Memory B cell (primary cell): ENCODE results near the gene HS2ST1.
"Not testable (repeated sequence)": the region's sequence is repeated elsewhere in the genome, so short reads cannot be mapped to it uniquely, and the experiment has no call there.

Experiments used
- ATAC-seq: fragments of 150-1000 bp; cut with Tn5 transposase; 2 replicates; pipeline ENCODE4 v1.10.0; 2021; ENCODE audit warnings: low read depth, mild to moderate bottlenecking, moderate library complexity
- DNase-seq, 2 donors: peaks; one replicate each; pipeline ENCODE4 v3.0.0; 2022; ENCODE audit warnings: low spot score in 2 of 2
- H3K27ac Mint-ChIP-seq: one replicate; pipeline ENCODE4 v1.8.0; 2022; ENCODE audit warnings: mild to moderate bottlenecking, moderate library complexity, mixed read lengths
- H3K27me3 Mint-ChIP-seq: one replicate; pipeline ENCODE4 v1.8.0; 2022; ENCODE audit warnings: mixed read lengths
- H3K36me3 Mint-ChIP-seq: one replicate; pipeline ENCODE4 v1.8.0; 2022; ENCODE audit warnings: mild to moderate bottlenecking, mixed read lengths
- H3K4me1 Mint-ChIP-seq: one replicate; pipeline ENCODE4 v1.8.0; 2022; ENCODE audit warnings: mixed read lengths
- H3K4me3 Mint-ChIP-seq: one replicate; pipeline ENCODE4 v1.8.0; 2022; ENCODE audit warnings: mild to moderate bottlenecking, moderate library complexity, mixed read lengths
- H3K9me3 Mint-ChIP-seq: one replicate; pipeline ENCODE4 v1.8.0; 2022; ENCODE audit warnings: mixed read lengths

Gene HS2ST1

DNA sequence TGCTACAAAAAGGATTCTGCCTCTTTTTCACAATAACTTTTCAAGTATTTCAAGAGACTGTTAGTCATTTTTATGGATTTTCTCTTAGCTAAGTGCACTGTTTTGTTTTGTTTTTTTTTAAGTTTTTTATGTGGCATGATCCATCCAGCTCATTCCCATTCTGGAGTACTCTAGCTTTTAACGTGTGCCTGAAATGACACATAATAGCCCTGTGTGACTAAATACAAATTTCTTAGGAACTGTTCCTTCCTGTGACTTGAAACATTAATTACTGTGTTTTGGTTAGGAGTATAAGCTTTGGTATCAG, 143.9 kb downstream of the HS2ST1 start:
- H3K27ac Mint-ChIP-seq = peak overlapping the region; percentile 95
- H3K36me3 Mint-ChIP-seq = peaks cover 6% of the 10 kb centered on the region
- H3K9me3 Mint-ChIP-seq = peaks cover 4% of the 10 kb centered on the region
- peak overlapping the region; percentile 89 for H3K4me3 Mint-ChIP-seq
- DNase-seq (no peak), ATAC-seq (no peak)
- peaks cover 40% of the 10 kb centered on the region for H3K4me1 Mint-ChIP-seq
- no peaks in the 10 kb centered on the region for H3K27me3 Mint-ChIP-seq

GRCh38 chr1:87061742-87062156, 147.3 kb downstream of the HS2ST1 start:
- Mint-ChIP-seq H3K36me3 (peaks cover 7% of the 10 kb centered on the region), H3K9me3 (peaks cover 4% of the 10 kb centered on the region), H3K4me3 (peak overlapping the region; percentile 31), H3K4me1 (peaks cover 49% of the 10 kb centered on the region), H3K27ac (peak overlapping the region; percentile 1), H3K27me3 (no peaks in the 10 kb centered on the region)
- no peak for DNase-seq
- peak; percentile 62 for ATAC-seq

GRCh38 chr1:87062687-87063086, 148.3 kb downstream of the HS2ST1 start:
- Mint-ChIP-seq H3K9me3 (peaks cover 6% of the 10 kb centered on the region), H3K4me3 (no peak overlapping the region), H3K27ac (peak overlapping the region; percentile 2), H3K36me3 (peaks cover 9% of the 10 kb centered on the region), H3K27me3 (no peaks in the 10 kb centered on the region), H3K4me1 (peaks cover 47% of the 10 kb centered on the region)
- ATAC-seq (no peak), DNase-seq (no peak)

DNA sequence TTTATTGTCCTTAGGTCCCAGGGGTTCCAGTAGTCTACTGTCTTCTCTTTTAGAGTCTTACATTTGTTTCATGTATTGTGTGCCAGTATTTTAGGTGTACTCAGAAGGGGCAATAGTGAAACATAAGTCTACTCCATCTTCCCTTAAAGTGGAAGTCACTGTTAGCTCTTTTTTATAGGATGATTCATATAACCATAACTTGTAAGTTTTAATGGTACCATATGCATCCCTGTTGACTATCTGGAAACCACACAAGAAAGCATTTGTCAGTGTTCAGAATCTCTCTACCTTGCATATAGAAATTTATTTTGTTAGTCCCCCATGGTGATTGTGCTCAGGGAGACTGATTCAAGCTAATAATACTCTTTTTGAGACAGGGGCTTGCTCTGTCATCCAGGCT, 149.9 kb downstream of the HS2ST1 start:
- no peak for DNase-seq
- H3K36me3 Mint-ChIP-seq = peaks cover 9% of the 10 kb centered on the region
- ATAC-seq = no peak
- no peaks in the 10 kb centered on the region for H3K27me3 Mint-ChIP-seq
- H3K4me1 Mint-ChIP-seq = peaks cover 45% of the 10 kb centered on the region
- H3K9me3 Mint-ChIP-seq = peaks cover 6% of the 10 kb centered on the region
- H3K27ac Mint-ChIP-seq = peak overlapping the region; percentile 73
- no peak overlapping the region for H3K4me3 Mint-ChIP-seq

DNA sequence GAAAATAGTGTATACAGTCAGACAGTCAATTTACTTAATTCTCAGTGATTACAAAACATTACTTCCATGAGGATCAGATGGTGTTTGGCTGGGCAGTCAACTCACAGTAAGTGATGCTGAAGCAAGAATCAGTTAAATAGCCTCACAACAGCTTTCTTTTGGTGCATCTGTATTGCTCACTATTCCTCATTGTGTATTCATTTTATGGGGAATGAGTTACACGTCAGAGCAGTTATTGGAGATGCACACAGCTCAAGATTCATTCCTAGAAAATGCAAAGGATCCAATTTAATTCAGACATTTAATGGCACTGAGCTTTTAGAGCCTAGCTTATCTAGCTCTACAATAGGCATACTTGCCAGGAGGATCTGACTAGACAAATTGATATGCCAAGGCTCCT, 150.6 kb downstream of the HS2ST1 start:
- peaks cover 9% of the 10 kb centered on the region for H3K36me3 Mint-ChIP-seq
- no peak for ATAC-seq

DNA sequence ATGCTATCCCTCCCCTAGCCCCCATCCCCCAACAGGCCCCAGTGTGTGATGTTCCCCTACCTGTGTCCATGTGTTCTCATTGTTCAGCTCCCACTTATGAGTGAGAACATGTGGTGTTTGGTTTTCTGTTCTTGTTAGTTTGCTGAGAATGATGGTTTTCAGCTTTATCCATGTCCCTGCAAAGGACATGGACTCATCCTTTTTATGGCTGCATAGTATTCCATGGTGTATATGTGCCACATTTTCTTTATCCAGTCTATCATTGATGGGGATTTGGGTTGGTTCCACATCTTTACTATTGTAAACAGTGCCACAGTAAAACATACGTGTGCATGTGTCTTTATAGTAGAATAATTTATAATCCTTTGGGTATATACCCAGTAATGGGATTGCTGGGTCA, 152.3 kb downstream of the HS2ST1 start:
- not testable (repeated sequence) for H3K36me3 Mint-ChIP-seq, H3K4me3 Mint-ChIP-seq, H3K27ac Mint-ChIP-seq, H3K9me3 Mint-ChIP-seq, H3K27me3 Mint-ChIP-seq, ATAC-seq, DNase-seq
- H3K4me1 Mint-ChIP-seq = peaks cover 41% of the 10 kb centered on the region

More for the DNA sequence above, 150.6 kb downstream of the HS2ST1 start:
- Mint-ChIP-seq H3K4me3 (no peak overlapping the region), H3K27me3 (no peaks in the 10 kb centered on the region), H3K27ac (no peak overlapping the region), H3K4me1 (peaks cover 45% of the 10 kb centered on the region), H3K9me3 (peaks cover 6% of the 10 kb centered on the region)
- no peak for DNase-seq

DNA sequence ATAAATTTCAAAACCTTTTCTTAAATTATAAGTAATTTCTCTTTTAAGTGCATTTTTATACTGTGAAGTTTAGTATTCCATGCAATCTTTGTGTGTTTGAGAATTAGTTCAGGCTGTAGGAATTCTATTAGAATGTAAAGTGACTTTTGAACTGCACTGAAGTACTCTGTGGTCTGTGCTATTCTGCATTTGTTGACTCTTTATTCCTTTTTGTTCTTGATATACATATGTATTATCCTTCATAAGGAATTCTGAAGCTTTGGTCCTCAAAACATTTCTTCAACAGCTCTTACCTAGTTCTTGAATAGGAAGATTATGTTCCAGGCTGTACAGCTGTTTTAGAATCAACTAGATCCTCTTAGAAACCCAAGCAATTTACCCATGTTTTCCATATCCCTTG, 158.0 kb downstream of the HS2ST1 start:
- DNase-seq (no peak), ATAC-seq (no peak)
- Mint-ChIP-seq H3K36me3 (peaks cover 9% of the 10 kb centered on the region), H3K27me3 (no peaks in the 10 kb centered on the region), H3K27ac (no peak overlapping the region), H3K9me3 (no peaks in the 10 kb centered on the region), H3K4me3 (no peak overlapping the region), H3K4me1 (peaks cover 11% of the 10 kb centered on the region)

GRCh38 chr1:87072904-87073303, 158.5 kb downstream of the HS2ST1 start:
- Mint-ChIP-seq H3K36me3 (peaks cover 10% of the 10 kb centered on the region), H3K27me3 (no peaks in the 10 kb centered on the region), H3K4me3 (no peak overlapping the region), H3K9me3 (no peaks in the 10 kb centered on the region), H3K27ac (no peak overlapping the region), H3K4me1 (peaks cover 8% of the 10 kb centered on the region)
- ATAC-seq (no peak), DNase-seq (no peak)

GRCh38 chr1:87074001-87074795, 159.8 kb downstream of the HS2ST1 start:
- Mint-ChIP-seq H3K9me3 (no peaks in the 10 kb centered on the region), H3K4me1 (peaks cover 3% of the 10 kb centered on the region), H3K36me3 (peaks cover 14% of the 10 kb centered on the region), H3K27me3 (no peaks in the 10 kb centered on the region), H3K4me3 (no peak overlapping the region), H3K27ac (no peak overlapping the region)
- ATAC-seq (no peak), DNase-seq (no peak)

DNA sequence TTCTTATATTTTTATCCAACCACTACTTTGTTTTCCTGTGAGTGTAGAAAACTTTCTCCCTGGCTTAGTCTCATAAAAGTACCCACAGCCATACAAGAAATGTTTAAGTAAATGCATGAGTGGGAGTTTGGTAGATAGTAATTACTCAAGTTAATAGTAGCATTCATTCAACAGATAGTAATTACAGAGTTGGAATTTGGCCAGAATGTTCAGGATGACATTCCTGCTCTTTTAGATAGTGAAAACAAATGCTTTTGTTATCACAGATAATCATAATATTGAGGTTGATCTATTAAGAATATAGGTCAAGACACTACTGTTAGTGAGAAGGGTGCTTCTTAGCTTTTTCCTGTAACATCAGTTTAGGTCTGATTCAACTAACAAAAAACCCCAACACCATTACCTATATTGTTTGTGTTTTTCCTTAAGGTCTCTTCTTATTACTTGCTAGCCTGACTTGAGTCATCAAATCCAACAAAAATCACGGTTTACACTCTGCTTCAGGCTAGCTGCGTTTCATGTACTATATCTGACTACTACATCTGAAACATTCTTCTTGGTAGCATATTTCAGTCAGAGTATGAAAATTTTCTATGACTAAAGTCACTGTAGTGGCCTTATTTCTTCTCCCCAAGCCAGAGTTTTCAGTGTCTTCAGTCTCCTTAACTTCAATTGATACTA, 163.7 kb downstream of the HS2ST1 start:
- peaks cover 9% of the 10 kb centered on the region for H3K36me3 Mint-ChIP-seq
- peak overlapping the region; percentile 25 for H3K27ac Mint-ChIP-seq
- H3K9me3 Mint-ChIP-seq = no peaks in the 10 kb centered on the region
- ATAC-seq = no peak
- H3K4me1 Mint-ChIP-seq = peaks cover 8% of the 10 kb centered on the region
- DNase-seq = no peak
- no peak overlapping the region for H3K4me3 Mint-ChIP-seq
- no peaks in the 10 kb centered on the region for H3K27me3 Mint-ChIP-seq

DNA sequence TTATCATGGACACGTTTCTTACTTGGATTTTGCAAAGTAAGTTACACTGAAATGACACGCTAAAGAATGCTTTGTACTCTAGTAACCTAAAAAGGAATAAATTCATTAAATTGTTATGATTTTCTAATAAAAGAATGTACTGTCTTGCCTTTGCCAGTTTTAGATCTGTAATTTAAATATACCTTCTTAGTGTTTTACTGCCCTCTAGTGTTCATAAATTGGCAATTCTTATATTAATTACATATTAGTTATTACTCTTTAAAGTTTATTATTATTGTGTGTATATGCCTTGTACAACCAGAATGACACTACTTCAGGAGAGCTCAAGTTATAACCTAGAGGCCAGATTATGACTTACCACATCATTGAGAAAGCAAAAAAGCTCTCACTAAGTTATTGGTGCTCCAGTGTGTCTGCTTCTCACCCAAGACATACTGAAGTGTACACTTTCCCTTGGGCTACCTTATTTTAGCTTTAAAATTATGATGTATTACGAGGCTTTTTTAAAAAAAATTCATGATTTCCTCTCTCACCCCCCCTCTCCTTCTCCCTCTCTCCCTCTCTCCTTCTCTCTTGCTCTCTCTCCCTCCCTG, 169.9 kb downstream of the HS2ST1 start:
- ATAC-seq (peak; percentile 64), DNase-seq (peak in 1 of 2 donors; percentile 20)
- no peak overlapping the region for H3K27ac Mint-ChIP-seq
- H3K4me3 Mint-ChIP-seq = no peak overlapping the region
- H3K9me3 Mint-ChIP-seq = no peaks in the 10 kb centered on the region
- no peaks in the 10 kb centered on the region for H3K27me3 Mint-ChIP-seq
- H3K4me1 Mint-ChIP-seq = peaks cover 6% of the 10 kb centered on the region
- peaks cover 3% of the 10 kb centered on the region for H3K36me3 Mint-ChIP-seq

- peaks cover 7% of the 10 kb centered on the region for H3K4me1 Mint-ChIP-seq
- no peak for DNase-seq
- no peak overlapping the region for H3K4me3 Mint-ChIP-seq
- H3K27me3 Mint-ChIP-seq = no peaks in the 10 kb centered on the region
- peaks cover 3% of the 10 kb centered on the region for H3K36me3 Mint-ChIP-seq
- no peak for ATAC-seq
- no peak overlapping the region for H3K27ac Mint-ChIP-seq
- no peaks in the 10 kb centered on the region for H3K9me3 Mint-ChIP-seq
Observed at GRCh38 chr1:87086120-87086519, 171.7 kb downstream of the HS2ST1 start.

DNA sequence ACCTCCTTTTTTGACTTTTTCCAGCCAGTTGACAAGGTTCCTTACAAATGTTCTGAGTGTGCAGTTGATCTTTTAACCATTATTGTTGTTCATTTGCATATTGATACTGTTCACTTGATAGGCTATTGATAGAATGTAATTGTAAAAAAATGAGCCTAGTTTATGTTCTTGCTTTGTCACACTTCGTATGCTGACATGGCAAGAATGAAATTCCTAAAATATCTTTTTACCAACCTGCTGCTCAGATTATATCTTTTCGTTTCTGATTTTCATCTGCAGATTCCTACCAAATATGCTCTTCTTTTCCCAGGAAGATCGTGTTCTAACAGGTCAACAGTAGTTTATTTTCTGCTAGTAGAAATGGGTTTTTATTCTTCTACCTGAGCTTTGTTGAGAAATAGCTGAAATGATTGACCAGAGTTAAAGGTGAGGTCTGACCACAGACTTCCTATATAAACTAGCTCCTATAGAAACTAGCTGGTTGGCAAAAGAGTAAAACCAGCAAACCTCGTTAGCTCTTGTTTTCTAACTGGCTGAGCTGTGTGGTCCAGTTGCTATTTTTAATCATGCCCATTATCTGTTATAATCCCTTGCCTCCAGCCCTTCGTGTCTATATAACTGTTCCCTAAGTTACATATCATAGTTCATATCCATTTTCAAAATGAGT, 174.8 kb downstream of the HS2ST1 start:
- no peak for ATAC-seq
- Mint-ChIP-seq H3K36me3 (peaks cover 6% of the 10 kb centered on the region), H3K27ac (no peak overlapping the region), H3K9me3 (no peaks in the 10 kb centered on the region), H3K4me1 (peaks cover 7% of the 10 kb centered on the region), H3K4me3 (no peak overlapping the region), H3K27me3 (no peaks in the 10 kb centered on the region)
- DNase-seq = no peak

- H3K9me3 Mint-ChIP-seq = no peaks in the 10 kb centered on the region
- DNase-seq (no peak), ATAC-seq (no peak)
- H3K4me1 Mint-ChIP-seq = peaks cover 6% of the 10 kb centered on the region
- peaks cover 6% of the 10 kb centered on the region for H3K36me3 Mint-ChIP-seq
- H3K4me3 Mint-ChIP-seq = no peak overlapping the region
- no peak overlapping the region for H3K27ac Mint-ChIP-seq
- no peaks in the 10 kb centered on the region for H3K27me3 Mint-ChIP-seq
Observed at GRCh38 chr1:87089823-87090222, 175.4 kb downstream of the HS2ST1 start.
